Endothelial cell (in vitro differentiated cells): ENCODE data around the gene SLC34A2. TPM values are rescaled to one million over a fixed set of nuclear protein-coding genes. Genes with fewer than 3 reads are reported as not detected.

Experiments used
- DNase-seq: peaks from one replicate; pipeline ENCODE4 v3.0.0; 2021; ENCODE audit warnings: low spot score
- H3K27ac Mint-ChIP-seq: one replicate; pipeline ENCODE4 v1.8.0; 2021; ENCODE audit warnings: mixed read lengths, inconsistent platforms; ENCODE audit not compliant: unreplicated experiment
- H3K27me3 Mint-ChIP-seq: one replicate; pipeline ENCODE4 v1.8.0; 2021; ENCODE audit warnings: mild to moderate bottlenecking, moderate library complexity, mixed read lengths, inconsistent platforms; ENCODE audit not compliant: unreplicated experiment
- H3K36me3 Mint-ChIP-seq: one replicate; pipeline ENCODE4 v1.8.0; 2021; ENCODE audit warnings: mild to moderate bottlenecking, low read depth, mixed read lengths, inconsistent platforms; ENCODE audit not compliant: unreplicated experiment
- H3K4me1 Mint-ChIP-seq: one replicate; pipeline ENCODE4 v1.8.0; 2021; ENCODE audit warnings: mild to moderate bottlenecking, mixed read lengths, inconsistent platforms; ENCODE audit not compliant: unreplicated experiment
- H3K4me3 Mint-ChIP-seq: one replicate; pipeline ENCODE4 v1.8.0; 2021; ENCODE audit warnings: mild to moderate bottlenecking, mixed read lengths, inconsistent platforms; ENCODE audit not compliant: unreplicated experiment
- H3K9me3 Mint-ChIP-seq: one replicate; pipeline ENCODE4 v1.8.0; 2021; ENCODE audit warnings: mixed read lengths, inconsistent platforms; ENCODE audit not compliant: unreplicated experiment
- CTCF ChIP-seq: fragments of 200-600 bp; sonication (generic); IDR thresholded peaks from one replicate; pipeline ENCODE4 v1.5.0; 2021; ENCODE audit warnings: antibody characterized with exemption; ENCODE audit not compliant: unreplicated experiment
- total RNA-seq: library from RNA; stranded (reverse); fragmentation: NEBNext Ultra II Directional; extraction: Animal tissue kit (Norgen Biotek cat#: 25700); gene quantifications from one replicate; pipeline ENCODE4 v1.2.1, GENCODE V29; 2021; ENCODE audit not compliant: unreplicated experiment

The SLC34A2 gene
- total RNA-seq, 1 donor from 2014 or later, result 0.41 TPM

- no peaks in the 10 kb centered on the region for H3K27me3 Mint-ChIP-seq
- H3K36me3 Mint-ChIP-seq, result peaks cover 4% of the 10 kb centered on the region
These were observed 32.1 kb downstream of the SLC34A2 start for GRCh38 chr4:25687773-25688172.

GRCh38 chr4:25694466-25694865 lies 38.8 kb downstream of the SLC34A2 start:
- peaks cover 5% of the 10 kb centered on the region for H3K9me3 Mint-ChIP-seq
- no peak overlapping the region for H3K27ac Mint-ChIP-seq
- H3K36me3 Mint-ChIP-seq, result peaks cover 7% of the 10 kb centered on the region
- DNase-seq, result no peak
- peaks cover 7% of the 10 kb centered on the region for H3K4me1 Mint-ChIP-seq
- TF ChIP-seq CTCF, result no peak
- H3K27me3 Mint-ChIP-seq, result peaks cover 3% of the 10 kb centered on the region
- no peak overlapping the region for H3K4me3 Mint-ChIP-seq

More at GRCh38 chr4:25687773-25688172, 32.1 kb downstream of the SLC34A2 start:
- no peak for DNase-seq
- Mint-ChIP-seq H3K4me3 (no peak overlapping the region), H3K4me1 (no peaks in the 10 kb centered on the region), H3K9me3 (peaks cover 5% of the 10 kb centered on the region), H3K27ac (no peak overlapping the region)
- TF ChIP-seq CTCF, result no peak

- no peak for DNase-seq
- Mint-ChIP-seq H3K9me3 (peaks cover 2% of the 10 kb centered on the region), H3K4me3 (no peak overlapping the region), H3K4me1 (peaks cover 7% of the 10 kb centered on the region), H3K27me3 (peaks cover 6% of the 10 kb centered on the region), H3K27ac (no peak overlapping the region), H3K36me3 (peaks cover 4% of the 10 kb centered on the region)
- no peak for TF ChIP-seq CTCF
These were observed 40.8 kb downstream of the SLC34A2 start for GRCh38 chr4:25696409-25696808.

- peaks cover 7% of the 10 kb centered on the region for H3K4me1 Mint-ChIP-seq
- peaks cover 8% of the 10 kb centered on the region for H3K27me3 Mint-ChIP-seq
- peaks cover 3% of the 10 kb centered on the region for H3K36me3 Mint-ChIP-seq
- H3K4me3 Mint-ChIP-seq, result no peak overlapping the region
- no peaks in the 10 kb centered on the region for H3K9me3 Mint-ChIP-seq
- no peak for TF ChIP-seq CTCF
- no peak overlapping the region for H3K27ac Mint-ChIP-seq
- DNase-seq, result no peak
These were observed 41.9 kb downstream of the SLC34A2 start for GRCh38 chr4:25697516-25697915.

- peaks cover 8% of the 10 kb centered on the region for H3K27me3 Mint-ChIP-seq
- H3K27ac Mint-ChIP-seq, result no peak overlapping the region
- H3K4me3 Mint-ChIP-seq, result no peak overlapping the region
- TF ChIP-seq CTCF, result no peak
- no peaks in the 10 kb centered on the region for H3K4me1 Mint-ChIP-seq
- peaks cover 3% of the 10 kb centered on the region for H3K36me3 Mint-ChIP-seq
- DNase-seq, result no peak
- H3K9me3 Mint-ChIP-seq, result no peaks in the 10 kb centered on the region
These were observed 45.0 kb downstream of the SLC34A2 start for GRCh38 chr4:25700661-25701060.
